ENCODE data around the gene DNAJC2. TPM values are rescaled to one million over a fixed set of nuclear protein-coding genes. Genes with fewer than 3 reads are reported as not detected.
"Not testable (repeated sequence)": the region's sequence is repeated elsewhere in the genome, so short reads cannot be mapped to it uniquely, and the experiment has no call there.

The DNAJC2 gene
- total RNA-seq, 2 donors from 2014 or later = 34.4 to 68.4 TPM

- H3K4me3 Mint-ChIP-seq = no peak overlapping the region
- H3K4me1 Mint-ChIP-seq (ENCODE audit: low read depth in 2 of 2) = peaks cover 4 to 5% of the 10 kb centered on the region in 2 donors
- no peak for ATAC-seq
- H3K27ac Mint-ChIP-seq = no peak overlapping the region
- no peaks in the 10 kb centered on the region for H3K27me3 Mint-ChIP-seq
- peaks cover 26% of the 10 kb centered on the region for H3K36me3 Mint-ChIP-seq
- no peaks in the 10 kb centered on the region for H3K9me3 Mint-ChIP-seq
- DNase-seq (ENCODE audit: low spot score) = no peak
Observed at GRCh38 chr7:103307503-103308231, 36.9 kb downstream of the DNAJC2 start.

- Mint-ChIP-seq H3K27me3 (no peaks in the 10 kb centered on the region), H3K27ac (no peak overlapping the region), H3K36me3 (peaks cover 16% of the 10 kb centered on the region), H3K9me3 (no peaks in the 10 kb centered on the region), H3K4me3 (no peak overlapping the region), H3K4me1 (ENCODE audit: low read depth in 2 of 2) (peaks cover 25 to 27% of the 10 kb centered on the region in 2 donors)
- ATAC-seq (no peak), DNase-seq (ENCODE audit: low spot score) (no peak)
Observed at GRCh38 chr7:103301441-103301840, 43.1 kb downstream of the DNAJC2 start.

- no peak overlapping the region for H3K27ac Mint-ChIP-seq
- peaks cover 11% of the 10 kb centered on the region for H3K36me3 Mint-ChIP-seq
- no peak for ATAC-seq
- peaks cover 31% of the 10 kb centered on the region in 2 donors for H3K4me1 Mint-ChIP-seq (ENCODE audit: low read depth in 2 of 2)
- no peak overlapping the region for H3K4me3 Mint-ChIP-seq
- DNase-seq (ENCODE audit: low spot score) = no peak
- no peaks in the 10 kb centered on the region for H3K9me3 Mint-ChIP-seq
- no peaks in the 10 kb centered on the region for H3K27me3 Mint-ChIP-seq
Observed at GRCh38 chr7:103299660-103300059, 44.9 kb downstream of the DNAJC2 start.

GRCh38 chr7:103297837-103298179 lies 46.8 kb downstream of the DNAJC2 start:
- DNase-seq (ENCODE audit: low spot score) (no peak), ATAC-seq (no peak)
- peaks cover 4 to 9% of the 10 kb centered on the region in 2 donors for H3K27me3 Mint-ChIP-seq
- H3K4me3 Mint-ChIP-seq = peak overlapping the region; percentile 94
- H3K4me1 Mint-ChIP-seq (ENCODE audit: low read depth in 2 of 2) = peaks cover 27 to 29% of the 10 kb centered on the region in 2 donors
- peak overlapping the region; percentile 91 to 95 for H3K27ac Mint-ChIP-seq
- H3K9me3 Mint-ChIP-seq = no peaks in the 10 kb centered on the region
- H3K36me3 Mint-ChIP-seq = no peaks in the 10 kb centered on the region

GRCh38 chr7:103296901-103297836 lies 47.4 kb downstream of the DNAJC2 start, which contains the start of gene PMPCB:
PMPCB (plus strand) TSS chr7:103297435; CDS start chr7:103297460, 25 bp downstream.
- peaks cover 4 to 9% of the 10 kb centered on the region in 2 donors for H3K27me3 Mint-ChIP-seq
- H3K9me3 Mint-ChIP-seq = no peaks in the 10 kb centered on the region

GRCh38 chr7:103293526-103293925 lies 51.0 kb downstream of the DNAJC2 start:
- ATAC-seq = no peak
- Mint-ChIP-seq H3K27me3 (peaks cover 16% of the 10 kb centered on the region in 2 donors), H3K4me1 (ENCODE audit: low read depth in 2 of 2) (peaks cover 20 to 21% of the 10 kb centered on the region in 2 donors), H3K36me3 (no peaks in the 10 kb centered on the region), H3K9me3 (no peaks in the 10 kb centered on the region), H3K4me3 (no peak overlapping the region), H3K27ac (no peak overlapping the region)
- DNase-seq (ENCODE audit: low spot score) = no peak

More at GRCh38 chr7:103296901-103297836, 47.4 kb downstream of the DNAJC2 start, which contains the start of gene PMPCB:
- ATAC-seq = peak; percentile 98 to 99
- Mint-ChIP-seq H3K27ac (peak within 1 kb of the TSS; percentile 91 to 95), H3K4me3 (peak within 1 kb of the TSS; percentile 94), H3K36me3 (no peaks in the 10 kb centered on the region), H3K4me1 (ENCODE audit: low read depth in 2 of 2) (peaks cover 27 to 29% of the 10 kb centered on the region in 2 donors)
- DNase-seq (ENCODE audit: low spot score) = peak; percentile 95

- no peak for ATAC-seq
- DNase-seq (ENCODE audit: low spot score) = no peak
- no peaks in the 10 kb centered on the region for H3K36me3 Mint-ChIP-seq
- H3K4me1 Mint-ChIP-seq (ENCODE audit: low read depth in 2 of 2) = peaks cover 10 to 12% of the 10 kb centered on the region in 2 donors
- H3K4me3 Mint-ChIP-seq = no peak overlapping the region
- H3K27ac Mint-ChIP-seq = no peak overlapping the region
- no peaks in the 10 kb centered on the region for H3K9me3 Mint-ChIP-seq
- H3K27me3 Mint-ChIP-seq = peaks cover 16% of the 10 kb centered on the region in 2 donors
Observed at GRCh38 chr7:103292122-103292521, 52.4 kb downstream of the DNAJC2 start.

GRCh38 chr7:103282802-103283427 lies 61.7 kb downstream of the DNAJC2 start:
- H3K36me3 Mint-ChIP-seq; DNase-seq (ENCODE audit: low spot score); ATAC-seq; H3K9me3 Mint-ChIP-seq; H3K4me3 Mint-ChIP-seq; H3K27ac Mint-ChIP-seq; H3K27me3 Mint-ChIP-seq: not testable (repeated sequence)
- peaks cover 18 to 22% of the 10 kb centered on the region in 2 donors for H3K4me1 Mint-ChIP-seq (ENCODE audit: low read depth in 2 of 2)

GRCh38 chr7:103280803-103281155 lies 63.8 kb downstream of the DNAJC2 start:
- DNase-seq (ENCODE audit: low spot score); H3K36me3 Mint-ChIP-seq; H3K27me3 Mint-ChIP-seq; H3K9me3 Mint-ChIP-seq: not testable (repeated sequence)
- Mint-ChIP-seq H3K4me1 (ENCODE audit: low read depth in 2 of 2) (peaks cover 18 to 22% of the 10 kb centered on the region in 2 donors), H3K4me3 (peak overlapping the region; percentile 89), H3K27ac (peak overlapping the region; percentile 80 to 82)
- peak in 1 of 2 donors; percentile 15 for ATAC-seq

GRCh38 chr7:103279963-103280802 lies 64.4 kb downstream of the DNAJC2 start:
- peak overlapping the region; percentile 80 to 82 for H3K27ac Mint-ChIP-seq

GRCh38 chr7:103279636-103279962 lies 65.0 kb downstream of the DNAJC2 start:
- Mint-ChIP-seq H3K27ac (peak overlapping the region; percentile 80 to 82), H3K4me3 (peak overlapping the region; percentile 89), H3K4me1 (ENCODE audit: low read depth in 2 of 2) (peaks cover 18 to 22% of the 10 kb centered on the region in 2 donors)
- not testable (repeated sequence) for H3K27me3 Mint-ChIP-seq; H3K9me3 Mint-ChIP-seq; DNase-seq (ENCODE audit: low spot score); H3K36me3 Mint-ChIP-seq
- ATAC-seq = peak in 1 of 2 donors; percentile 51

More at GRCh38 chr7:103279963-103280802, 64.4 kb downstream of the DNAJC2 start:
- peak overlapping the region; percentile 89 for H3K4me3 Mint-ChIP-seq
- H3K36me3 Mint-ChIP-seq, H3K9me3 Mint-ChIP-seq, H3K27me3 Mint-ChIP-seq: not testable (repeated sequence)
- peaks cover 18 to 22% of the 10 kb centered on the region in 2 donors for H3K4me1 Mint-ChIP-seq (ENCODE audit: low read depth in 2 of 2)
- DNase-seq (ENCODE audit: low spot score) (peak; percentile 93), ATAC-seq (peak; percentile 95 to 96)

GRCh38 chr7:103278195-103278594 lies 66.4 kb downstream of the DNAJC2 start:
- peaks cover 18 to 22% of the 10 kb centered on the region in 2 donors for H3K4me1 Mint-ChIP-seq (ENCODE audit: low read depth in 2 of 2)
- not testable (repeated sequence) for H3K9me3 Mint-ChIP-seq; H3K27ac Mint-ChIP-seq; H3K4me3 Mint-ChIP-seq; ATAC-seq; DNase-seq (ENCODE audit: low spot score); H3K27me3 Mint-ChIP-seq; H3K36me3 Mint-ChIP-seq

- peaks cover 8 to 11% of the 10 kb centered on the region in 2 donors for H3K4me1 Mint-ChIP-seq (ENCODE audit: low read depth in 2 of 2)
- not testable (repeated sequence) for H3K36me3 Mint-ChIP-seq; H3K9me3 Mint-ChIP-seq; H3K4me3 Mint-ChIP-seq; DNase-seq (ENCODE audit: low spot score); H3K27me3 Mint-ChIP-seq; ATAC-seq; H3K27ac Mint-ChIP-seq
Observed at GRCh38 chr7:103274867-103275266, 69.7 kb downstream of the DNAJC2 start.
